Measurements from ENCODE around the gene KCND3.

KCND3 gene

GRCh38 chr1:111894497-111894896 is 95.0 kb downstream of the KCND3 start (continued):
- no peak for TF ChIP-seq HIC1 (tag by site-specific recombination; IDR thresholded peaks at IDR 0.05)
- TF ChIP-seq KLF9 (tag by site-specific recombination; IDR thresholded peaks at IDR 0.05; ENCODE audit: low read depth): no peak
- no peak for TF ChIP-seq ZNF16 (tag by site-specific recombination; IDR thresholded peaks at IDR 0.05; ENCODE audit: low read depth)
- no peak for TF ChIP-seq OSR2 (tag by site-specific recombination; IDR thresholded peaks at IDR 0.05)
- no peak for TF ChIP-seq ZNF658 (tag by site-specific recombination; IDR thresholded peaks at IDR 0.05)
- no peak for TF ChIP-seq ZBTB7A (tag by site-specific recombination; IDR thresholded peaks at IDR 0.05; ENCODE audit: low read depth)
- TF ChIP-seq ZNF133 (tag by site-specific recombination; IDR thresholded peaks at IDR 0.05): no peak
- no peak for TF ChIP-seq ZNF48 (tag by site-specific recombination; IDR thresholded peaks at IDR 0.05)

GRCh38 chr1:111891566-111891965 is 97.9 kb downstream of the KCND3 start:
- no peak overlapping the region for H3K4me3 ChIP-seq (ENCODE audit: low read depth, low read length)
- H3K36me3 ChIP-seq (ENCODE audit: control insufficient read depth in 2 of 2, insufficient read depth in 1 of 2, low read length in 2 of 2): no peaks in the 10 kb centered on the region
- ChIA-PET CTCF (no interaction called here), POLR2A (no interaction called here)
- H3K27ac ChIP-seq (ENCODE audit: extremely low read depth, low read depth, low read length): no peak overlapping the region
- TF ChIP-seq ZNF529 (tag by site-specific recombination; IDR thresholded peaks at IDR 0.05; ENCODE audit: insufficient replicate concordance) (no peak), GFI1B (tag by site-specific recombination; IDR thresholded peaks at IDR 0.05) (no peak), ZNF626 (tag by site-specific recombination; IDR thresholded peaks at IDR 0.05) (no peak), EGR2 (tag by site-specific recombination; IDR thresholded peaks at IDR 0.05; ENCODE audit: low read depth) (no peak), ZNF768 (tag by site-specific recombination; IDR thresholded peaks at IDR 0.05) (no peak)
- H3K9me3 ChIP-seq (ENCODE audit: control insufficient read depth, insufficient read depth, low read depth, low read length): no peaks in the 10 kb centered on the region
- H3K4me1 ChIP-seq (ENCODE audit: control insufficient read depth, insufficient read depth, low read length): no peaks in the 10 kb centered on the region

- POLR2A ChIA-PET: no interaction called here
- no peaks in the 10 kb centered on the region for H3K4me1 ChIP-seq (ENCODE audit: control insufficient read depth, insufficient read depth, low read length)
- H3K4me3 ChIP-seq (ENCODE audit: low read depth, low read length): no peak overlapping the region
- CTCF ChIA-PET: no interaction called here
- no peaks in the 10 kb centered on the region for H3K36me3 ChIP-seq (ENCODE audit: control insufficient read depth in 2 of 2, insufficient read depth in 1 of 2, low read length in 2 of 2)
- no peaks in the 10 kb centered on the region for H3K9me3 ChIP-seq (ENCODE audit: control insufficient read depth, insufficient read depth, low read depth, low read length)
- no peak overlapping the region for H3K27ac ChIP-seq (ENCODE audit: extremely low read depth, low read depth, low read length)
- TF ChIP-seq ZIC2 (tag by site-specific recombination; IDR thresholded peaks at IDR 0.05) (no peak), ZNF776 (tag by site-specific recombination; IDR thresholded peaks at IDR 0.05; ENCODE audit: borderline replicate concordance) (no peak), ZNF148 (tag by site-specific recombination; IDR thresholded peaks at IDR 0.05; ENCODE audit: borderline replicate concordance) (no peak), ATF2 (tag by site-specific recombination; IDR thresholded peaks at IDR 0.05; ENCODE audit: low read depth) (no peak), ZNF19 (tag by site-specific recombination; IDR thresholded peaks at IDR 0.05; ENCODE audit: low read depth) (no peak), ZNF521 (tag by site-specific recombination; IDR thresholded peaks at IDR 0.05) (no peak), ZNF473 (tag by site-specific recombination; IDR thresholded peaks at IDR 0.05) (no peak), ZEB2 (tag by site-specific recombination; IDR thresholded peaks at IDR 0.05) (no peak), REPIN1 (tag by site-specific recombination; IDR thresholded peaks at IDR 0.05; ENCODE audit: low read depth) (no peak), ZNF610 (tag by site-specific recombination; IDR thresholded peaks at IDR 0.05; ENCODE audit: borderline replicate concordance) (no peak), MYNN (tag by site-specific recombination; IDR thresholded peaks at IDR 0.05; ENCODE audit: borderline replicate concordance) (no peak), ZBTB48 (tag by site-specific recombination; IDR thresholded peaks at IDR 0.05) (no peak), KLF17 (tag by site-specific recombination; IDR thresholded peaks at IDR 0.05) (no peak)
These were observed 100.6 kb downstream of the KCND3 start for GRCh38 chr1:111888740-111889376.
